Measurements from ENCODE around the gene FGFBP1.

Gene FGFBP1

DNA sequence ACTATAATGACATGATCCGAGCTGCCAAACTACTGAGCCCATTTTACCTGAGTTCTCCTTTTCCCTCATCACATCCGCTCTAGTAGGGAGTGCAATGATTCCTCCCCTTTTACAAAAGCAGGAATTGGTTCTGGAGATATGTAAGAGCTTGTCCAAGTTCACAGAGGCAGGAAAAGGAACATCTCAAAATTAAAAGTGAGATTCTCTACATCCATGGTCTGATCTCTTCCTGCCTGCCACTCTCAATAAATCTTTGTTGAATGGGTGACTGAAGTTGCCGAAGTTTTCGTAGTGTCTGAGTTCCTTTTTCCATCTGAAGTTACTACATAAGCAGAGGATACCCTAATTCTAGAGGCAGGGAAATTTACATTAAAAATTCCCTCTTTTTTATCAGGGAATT, at the start of gene FGFBP1:
Gene FGFBP1 (minus strand): TSS at position 101 of the 400 bp plus-strand sequence. CDS start 2,108 bp downstream, outside the sequence.
- no peak for DNase-seq

- no peak for DNase-seq
These were observed 49.7 kb upstream of the FGFBP1 start for GRCh38 chr4:15988222-15988621.

DNA sequence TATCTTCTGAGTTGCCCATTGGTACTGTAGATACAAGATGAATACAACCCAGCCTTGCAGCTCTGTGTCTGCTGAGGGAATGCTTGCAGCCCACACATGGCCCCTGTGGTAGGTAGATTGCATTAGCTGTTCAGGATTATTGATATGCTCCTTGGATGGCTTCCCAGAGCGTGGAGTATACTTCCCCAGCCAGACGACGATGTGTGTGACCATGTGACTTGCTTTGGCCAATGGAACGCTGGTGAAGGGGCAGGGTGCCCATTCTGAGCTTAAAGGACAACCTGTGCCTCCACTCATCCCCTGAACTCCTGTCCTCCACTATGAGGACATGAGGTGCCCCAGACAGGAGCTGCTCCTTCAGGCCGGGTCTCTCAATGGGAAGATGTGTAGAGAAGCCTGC, 48.4 kb upstream of the FGFBP1 start:
- no peak for DNase-seq

- DNase-seq, result no peak
These were observed 45.1 kb upstream of the FGFBP1 start for GRCh38 chr4:15983610-15984009.

- DNase-seq, result no peak
These were observed 44.4 kb upstream of the FGFBP1 start for GRCh38 chr4:15982842-15983524.

- DNase-seq, result no peak
These were observed 38.2 kb upstream of the FGFBP1 start for GRCh38 chr4:15976456-15977447.

- no peak for DNase-seq
These were observed 32.7 kb upstream of the FGFBP1 start for GRCh38 chr4:15971068-15971801.

DNA sequence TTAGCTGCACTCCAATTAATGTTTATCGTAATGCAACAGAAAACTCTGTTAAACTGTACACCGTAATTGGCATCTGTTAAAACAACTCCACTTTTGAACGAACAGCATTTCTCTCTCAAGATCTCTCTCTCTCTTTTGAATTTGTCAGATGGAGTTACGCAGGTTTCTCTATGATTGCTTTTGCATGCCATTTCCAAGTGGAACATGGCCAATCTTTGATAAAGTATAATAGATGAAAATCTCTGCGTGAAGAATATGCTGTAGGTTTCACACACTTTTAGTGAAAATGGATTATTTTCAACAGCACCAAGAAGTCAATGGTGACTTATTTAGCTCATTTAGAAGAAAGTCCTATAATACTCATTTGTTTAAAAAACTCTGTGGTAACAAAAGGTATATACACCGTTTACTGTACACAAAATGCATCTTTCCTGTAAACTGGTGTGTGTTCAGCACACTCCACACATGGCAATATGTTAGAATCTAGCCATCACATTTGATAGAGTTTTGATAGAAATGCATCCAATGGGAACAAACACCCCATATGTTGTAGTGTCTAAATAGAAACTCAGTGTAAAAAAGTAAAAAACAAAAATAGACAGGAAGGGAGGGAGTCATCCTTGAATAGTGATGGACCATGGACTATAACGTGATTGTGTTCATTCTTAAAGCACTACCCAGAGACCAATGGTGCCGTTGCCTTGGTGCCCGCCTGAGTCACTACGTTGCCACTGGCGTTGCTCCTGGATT, 30.2 kb upstream of the FGFBP1 start:
- DNase-seq, result no peak

GRCh38 chr4:15965325-15965724, 26.8 kb upstream of the FGFBP1 start:
- DNase-seq, result peak; percentile 21

GRCh38 chr4:15964159-15964558, 25.6 kb upstream of the FGFBP1 start:
- DNase-seq, result no peak

DNA sequence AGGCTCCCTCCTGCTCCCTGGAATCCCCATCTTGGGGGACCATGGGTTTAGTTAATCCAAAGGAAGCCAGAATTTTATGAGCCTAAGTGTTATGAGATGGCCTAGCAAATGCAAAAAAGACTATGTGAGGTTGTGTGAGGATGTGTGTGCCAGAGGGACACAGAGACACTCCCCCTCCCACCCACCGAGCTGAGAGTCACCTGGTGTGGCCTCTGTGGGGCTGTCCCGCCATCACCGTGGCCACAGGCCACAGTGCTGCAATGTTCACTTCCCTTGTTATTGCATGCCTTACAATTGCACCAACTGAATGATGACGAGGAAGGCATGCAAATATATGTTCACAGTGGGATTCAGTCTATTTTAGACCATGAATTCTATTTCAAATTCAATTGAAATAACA, 25.0 kb upstream of the FGFBP1 start:
- peak; percentile 73 for DNase-seq

GRCh38 chr4:15963001-15963451, 24.5 kb upstream of the FGFBP1 start, which contains the start of gene FGFBP2:
TSS of gene FGFBP2 (minus strand) at chr4:15963175. CDS start at chr4:15963129, 46 bp downstream.
- peak; percentile 34 for DNase-seq

- DNase-seq, result peak; percentile 8
These were observed 23.4 kb upstream of the FGFBP1 start for GRCh38 chr4:15961781-15962510.

- no peak for DNase-seq
These were observed 20.0 kb upstream of the FGFBP1 start for GRCh38 chr4:15958562-15958961.

GRCh38 chr4:15956179-15956850, 17.8 kb upstream of the FGFBP1 start:
- peak; percentile 84 for DNase-seq

DNA sequence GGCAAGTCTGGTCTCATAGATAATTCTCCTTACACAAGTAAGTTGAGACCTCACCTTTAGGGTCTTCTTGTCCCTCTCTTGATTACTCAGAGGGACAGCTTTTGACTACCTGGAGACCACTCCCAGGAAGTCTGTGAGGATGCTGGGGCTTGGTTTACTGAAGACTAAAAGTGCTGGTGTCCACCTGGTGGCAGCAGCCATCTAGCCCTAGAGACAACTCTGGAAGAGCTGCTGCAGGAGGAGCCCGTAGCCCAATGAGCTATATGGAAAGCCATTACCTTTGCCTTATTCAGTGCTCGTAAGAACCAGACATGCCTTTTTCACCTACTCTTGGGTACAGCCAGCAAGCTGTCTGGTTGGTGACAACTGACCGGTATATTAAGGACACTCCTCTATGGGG, 17.1 kb upstream of the FGFBP1 start:
- no peak for DNase-seq

DNA sequence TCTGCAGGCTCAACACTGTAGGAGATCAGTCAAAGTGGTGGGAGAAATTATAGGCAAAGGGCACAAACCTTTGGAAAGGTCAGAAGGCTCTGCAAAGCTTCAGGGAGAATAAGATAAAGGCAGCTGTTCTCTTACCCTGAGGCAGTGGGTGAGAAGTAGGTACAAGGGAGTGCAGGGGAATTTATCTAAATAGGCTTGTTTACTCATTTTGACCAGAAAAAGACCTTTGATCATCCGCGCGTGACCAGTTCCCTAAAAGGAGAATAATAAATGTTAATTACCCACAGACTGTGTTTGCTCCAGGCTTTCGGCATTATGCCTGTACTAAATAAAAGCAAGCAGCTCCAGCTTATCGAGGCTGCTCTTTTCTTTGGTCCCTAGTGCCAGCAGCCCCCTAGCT, 15.1 kb upstream of the FGFBP1 start:
- DNase-seq, result no peak

DNA sequence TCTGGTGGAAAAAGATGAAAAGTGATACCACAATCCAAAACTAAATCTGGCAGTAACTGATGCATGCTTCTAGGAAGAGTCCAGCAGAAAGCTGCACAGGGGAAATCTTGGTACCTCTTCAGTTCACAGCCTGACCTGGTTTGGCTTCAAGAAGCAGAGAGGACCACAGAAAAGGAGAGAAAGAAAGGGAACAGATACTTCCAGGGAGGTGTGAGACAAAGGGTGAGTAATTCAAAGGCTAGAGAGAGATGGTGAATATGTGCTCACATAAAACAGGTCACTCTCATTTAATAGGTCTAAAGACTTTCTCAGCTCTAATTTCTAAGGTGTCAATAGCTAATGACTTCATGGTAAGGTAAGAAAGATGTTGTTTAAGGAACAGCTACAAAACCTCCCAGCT, 13.2 kb upstream of the FGFBP1 start:
- DNase-seq, result no peak

GRCh38 chr4:15948826-15949225, 10.3 kb upstream of the FGFBP1 start:
- DNase-seq, result no peak

DNA sequence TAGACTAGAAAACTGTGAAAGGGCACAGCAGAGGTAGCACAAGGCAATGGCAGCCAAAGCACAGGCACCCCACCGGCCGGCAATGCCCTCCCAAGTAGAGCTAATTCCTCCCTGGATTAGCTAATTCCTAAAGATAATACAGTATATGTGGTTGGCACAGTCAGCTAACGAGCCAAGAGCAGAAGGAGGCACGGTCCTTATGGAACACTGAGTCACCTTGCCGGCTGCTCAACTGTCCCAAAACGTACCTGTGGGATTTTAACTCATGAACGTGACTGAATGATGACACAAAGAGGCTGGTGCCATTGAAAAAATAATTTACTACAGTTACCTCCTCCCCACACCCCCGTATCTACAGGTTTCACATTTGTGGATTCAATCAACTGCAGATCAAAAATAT, 9.1 kb upstream of the FGFBP1 start:
- no peak for DNase-seq

DNA sequence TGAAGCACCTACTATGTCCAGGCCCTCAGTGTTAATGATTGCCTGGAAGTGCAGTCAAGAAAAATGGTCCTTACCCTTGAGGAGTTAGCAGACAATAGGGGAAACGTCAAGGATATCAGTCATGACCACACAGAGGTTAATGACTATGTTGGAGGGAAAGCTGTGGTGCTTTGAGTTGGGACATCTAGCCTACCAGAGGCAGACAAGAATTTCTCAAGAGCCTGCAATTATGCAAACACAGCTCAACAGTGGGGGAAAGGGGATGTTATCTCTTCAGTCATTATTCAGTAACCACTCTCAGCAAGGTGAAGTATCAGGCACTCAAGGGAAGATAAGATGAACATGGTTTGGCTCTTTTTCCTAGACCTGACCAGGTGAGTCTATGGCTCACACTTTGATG, 7.0 kb upstream of the FGFBP1 start:
- peak; percentile 69 for DNase-seq

Data from inflammatory macrophage treated with lipopolysaccharide for 4 hours (primary cell).